RPMI7951 (cell line): Measurements from ENCODE around the gene ERRFI1. TPM values are rescaled to one million over a fixed set of nuclear protein-coding genes. Genes with fewer than 3 reads are reported as not detected.
"Not testable (repeated sequence)": the region's sequence is repeated elsewhere in the genome, so short reads cannot be mapped to it uniquely, and the experiment has no call there.

Source experiments
- DNase-seq: peaks from one replicate; pipeline ENCODE4 v3.0.0-alpha.2; 2012; ENCODE audit warnings: low read depth
- total RNA-seq: library from RNA; depleted of rRNA; stranded (reverse); fragments of >200 nt; shearing (Covaris generic); gene quantifications from 2 replicates; pipeline ENCODE4 v1.2.3, GENCODE V29; 2014; rRNA removed

Gene ERRFI1
- 87.4 and 99.4 TPM in 2 replicates for total RNA-seq

GRCh38 chr1:8026153-8026975 is at the start of gene ERRFI1:
ERRFI1 (minus strand) TSS chr1:8026309; CDS start chr1:8015619, 10,690 bp downstream.
- DNase-seq, result peak; percentile 95

- DNase-seq, result no peak
Measured at GRCh38 chr1:8075511-8076051, 49.5 kb upstream of the ERRFI1 start.

GRCh38 chr1:8073112-8073855 is 47.2 kb upstream of the ERRFI1 start:
- DNase-seq, result no peak

GRCh38 chr1:8070381-8070811 is 44.3 kb upstream of the ERRFI1 start:
- no peak for DNase-seq

- DNase-seq, result not testable (repeated sequence)
Measured at GRCh38 chr1:8069614-8070320, 43.7 kb upstream of the ERRFI1 start.

- no peak for DNase-seq
Measured at GRCh38 chr1:8065369-8065768, 39.3 kb upstream of the ERRFI1 start.

- DNase-seq, result no peak
Measured at GRCh38 chr1:8063298-8064036, 37.4 kb upstream of the ERRFI1 start.

- DNase-seq, result no peak
Measured at GRCh38 chr1:8062861-8063260, 36.8 kb upstream of the ERRFI1 start.

GRCh38 chr1:8061673-8062386 is 35.7 kb upstream of the ERRFI1 start:
- DNase-seq, result peak; percentile 71

- DNase-seq, result peak; percentile 90
Measured at GRCh38 chr1:8061210-8061609, 35.1 kb upstream of the ERRFI1 start.

GRCh38 chr1:8059161-8059622 is 33.1 kb upstream of the ERRFI1 start:
- DNase-seq, result peak; percentile 53

GRCh38 chr1:8057779-8058178 is 31.7 kb upstream of the ERRFI1 start:
- not testable (repeated sequence) for DNase-seq

GRCh38 chr1:8055973-8056372 is 29.9 kb upstream of the ERRFI1 start:
- peak; percentile 76 for DNase-seq

- no peak for DNase-seq
Measured at GRCh38 chr1:8053878-8054567, 27.9 kb upstream of the ERRFI1 start.

- DNase-seq, result no peak
Measured at GRCh38 chr1:8051650-8052049, 25.5 kb upstream of the ERRFI1 start.

GRCh38 chr1:8049229-8049628 is 23.1 kb upstream of the ERRFI1 start:
- not testable (repeated sequence) for DNase-seq

GRCh38 chr1:8047686-8048445 is 21.8 kb upstream of the ERRFI1 start:
- peak; percentile 99 for DNase-seq

- peak; percentile 83 for DNase-seq
Measured at GRCh38 chr1:8047112-8047511, 21.0 kb upstream of the ERRFI1 start.

GRCh38 chr1:8046391-8046790 is 20.3 kb upstream of the ERRFI1 start:
- DNase-seq, result no peak
